Esophagus squamous epithelium (tissue), 4 donors: ENCODE measurements around the gene RSPH10B.
A peak's percentile ranks its signal among the peaks of the same experiment; 100 is the strongest.

ENCODE experiments used
- CTCF ChIP-seq, 6 experiments: fragments of 450-650 bp in 4 of 6; fragments of 200-600 bp in 2 of 6; sonication (generic) in 2 of 6; IDR thresholded peaks; one replicate each; pipeline ENCODE4 v1.5.1; 2016 to 2019; ENCODE audit warnings: antibody characterized with exemption in 6 of 6, mild to moderate bottlenecking in 4 of 6, moderate library complexity in 4 of 6
- POLR2A ChIP-seq, 4 donors: fragments of 450-650 bp; IDR thresholded peaks; one replicate each; pipeline ENCODE4 v1.6.1; 2017; ENCODE audit warnings: antibody characterized with exemption in 4 of 4, mild to moderate bottlenecking in 4 of 4, moderate library complexity in 3 of 4

- TF ChIP-seq CTCF (IDR thresholded peaks at IDR 0.05) (no peak), POLR2A (IDR thresholded peaks at IDR 0.05) (peak in 1 of 4 donors; percentile 16)
Observed at GRCh38 chr7:6015917-6016652, 45.6 kb upstream of the RSPH10B start.
